ENCODE measurements around the gene PPP1R3D.

The PPP1R3D gene

GRCh38 chr20:59985864-59986263 lies 45.8 kb upstream of the PPP1R3D start:
- no peak overlapping the region for H2AFZ ChIP-seq (ENCODE audit: low read length)
- TF ChIP-seq CTCF (IDR thresholded peaks at IDR 0.05; ENCODE audit: low read length) (peak; percentile 46; the same call in 1 of the 2 replicates), EZH2 (IDR thresholded peaks at IDR 0.05; ENCODE audit: borderline replicate concordance, low read length) (no peak)

GRCh38 chr20:59985164-59985563 lies 45.1 kb upstream of the PPP1R3D start:
- Histone ChIP-seq H3K79me2 (ENCODE audit: insufficient read depth, low read length) (no peaks in the 10 kb centered on the region), H3K27me3 (ENCODE audit: insufficient read depth, low read length) (no peaks in the 10 kb centered on the region), H3K4me1 (ENCODE audit: insufficient read depth, low read length, severe bottlenecking) (peaks cover 3% of the 10 kb centered on the region), H4K20me1 (ENCODE audit: insufficient read depth, low read length) (no peaks in the 10 kb centered on the region), H3K9ac (ENCODE audit: low read length) (no peak overlapping the region), H3K4me3 (ENCODE audit: low read depth, low read length, poor library complexity, severe bottlenecking) (no peak overlapping the region), H3K4me2 (ENCODE audit: low read length) (no peak overlapping the region), H3F3A (ENCODE audit: insufficient read depth, low read length) (no peaks in the 10 kb centered on the region), H3K36me3 (ENCODE audit: insufficient read depth, low read length) (no peaks in the 10 kb centered on the region), H3K9me2 (ENCODE audit: low read depth, low read length) (no peaks in the 10 kb centered on the region), H2AFZ (ENCODE audit: low read length) (no peak overlapping the region), H3K9me3 (ENCODE audit: low read length) (no peaks in the 10 kb centered on the region), H3K27ac (ENCODE audit: low read depth, low read length, poor library complexity, severe bottlenecking) (no peak overlapping the region)
- TF ChIP-seq EZH2 (IDR thresholded peaks at IDR 0.05; ENCODE audit: borderline replicate concordance, low read length) (no peak), CTCF (IDR thresholded peaks at IDR 0.05; ENCODE audit: low read length) (no peak)

More at GRCh38 chr20:59985864-59986263, 45.8 kb upstream of the PPP1R3D start:
- Histone ChIP-seq H3F3A (ENCODE audit: insufficient read depth, low read length) (no peaks in the 10 kb centered on the region), H3K9me2 (ENCODE audit: low read depth, low read length) (no peaks in the 10 kb centered on the region), H3K4me1 (ENCODE audit: insufficient read depth, low read length, severe bottlenecking) (peaks cover 3% of the 10 kb centered on the region), H3K27me3 (ENCODE audit: insufficient read depth, low read length) (no peaks in the 10 kb centered on the region), H3K9ac (ENCODE audit: low read length) (no peak overlapping the region), H3K9me3 (ENCODE audit: low read length) (no peaks in the 10 kb centered on the region), H3K4me2 (ENCODE audit: low read length) (no peak overlapping the region), H3K27ac (ENCODE audit: low read depth, low read length, poor library complexity, severe bottlenecking) (no peak overlapping the region), H3K4me3 (ENCODE audit: low read depth, low read length, poor library complexity, severe bottlenecking) (no peak overlapping the region), H3K36me3 (ENCODE audit: insufficient read depth, low read length) (no peaks in the 10 kb centered on the region), H4K20me1 (ENCODE audit: insufficient read depth, low read length) (no peaks in the 10 kb centered on the region), H3K79me2 (ENCODE audit: insufficient read depth, low read length) (no peaks in the 10 kb centered on the region)

GRCh38 chr20:59984541-59984940 lies 44.4 kb upstream of the PPP1R3D start:
- Histone ChIP-seq H3K4me1 (ENCODE audit: insufficient read depth, low read length, severe bottlenecking) (peaks cover 3% of the 10 kb centered on the region), H3K4me2 (ENCODE audit: low read length) (no peak overlapping the region), H3K36me3 (ENCODE audit: insufficient read depth, low read length) (no peaks in the 10 kb centered on the region), H4K20me1 (ENCODE audit: insufficient read depth, low read length) (no peaks in the 10 kb centered on the region), H3K27ac (ENCODE audit: low read depth, low read length, poor library complexity, severe bottlenecking) (no peak overlapping the region), H3K79me2 (ENCODE audit: insufficient read depth, low read length) (no peaks in the 10 kb centered on the region), H3K9me2 (ENCODE audit: low read depth, low read length) (no peaks in the 10 kb centered on the region), H3K9me3 (ENCODE audit: low read length) (no peaks in the 10 kb centered on the region), H3K27me3 (ENCODE audit: insufficient read depth, low read length) (no peaks in the 10 kb centered on the region), H3F3A (ENCODE audit: insufficient read depth, low read length) (no peaks in the 10 kb centered on the region), H3K4me3 (ENCODE audit: low read depth, low read length, poor library complexity, severe bottlenecking) (no peak overlapping the region), H2AFZ (ENCODE audit: low read length) (no peak overlapping the region), H3K9ac (ENCODE audit: low read length) (no peak overlapping the region)
- TF ChIP-seq EZH2 (IDR thresholded peaks at IDR 0.05; ENCODE audit: borderline replicate concordance, low read length): no peak
- no peak for TF ChIP-seq CTCF (IDR thresholded peaks at IDR 0.05; ENCODE audit: low read length)
